ENCODE measurements around the gene AADACL4. TPM values are rescaled to one million over a fixed set of nuclear protein-coding genes. Genes with fewer than 3 reads are reported as not detected.

Gene AADACL4
- total and polyA plus RNA-seq, 2 donors from 2014 or later = 0.16 to 0.58 TPM

DNA sequence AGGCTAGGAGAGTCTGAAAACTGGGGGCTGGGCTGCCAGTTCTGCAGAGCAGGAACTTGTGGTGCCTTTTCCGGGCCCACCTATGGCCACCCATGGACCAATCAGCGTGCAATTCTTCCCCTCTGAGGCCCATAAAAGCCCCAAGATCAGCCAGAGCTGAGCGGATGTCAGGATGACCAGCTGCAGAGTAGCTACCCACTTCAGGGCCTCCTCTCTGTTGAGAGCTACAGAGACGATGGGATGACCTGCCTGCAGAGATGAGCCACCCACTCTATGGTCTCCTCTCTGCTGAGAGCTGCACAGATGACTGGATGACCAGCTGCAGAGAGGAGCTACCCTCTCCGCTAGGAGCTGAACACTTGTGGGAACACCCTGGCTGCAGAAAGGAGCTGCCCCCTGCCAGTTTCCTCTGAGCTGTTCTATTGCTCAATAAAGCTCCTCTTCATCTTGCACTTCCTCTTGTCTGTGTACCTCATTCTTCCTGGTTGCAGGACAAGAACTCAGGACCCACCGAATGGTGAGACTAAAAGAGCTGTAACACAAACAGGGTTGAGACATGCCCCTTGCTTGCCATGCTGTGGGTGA is 12.8 kb upstream of the AADACL4 start:
- Histone ChIP-seq H3K9me3 (ENCODE audit: control insufficient read depth in 2 of 3, insufficient read depth in 1 of 3, low read length in 3 of 3) (no peaks in the 10 kb centered on the region), H3K36me3 (ENCODE audit: control insufficient read depth in 2 of 3, insufficient read depth in 3 of 3, low read length in 3 of 3) (no peaks in the 10 kb centered on the region), H3K27me3 (ENCODE audit: control insufficient read depth, insufficient read depth, low read length) (no peaks in the 10 kb centered on the region), H3K4me1 (ENCODE audit: control insufficient read depth in 2 of 3, insufficient read depth in 2 of 3, low read depth in 1 of 3, low read length in 3 of 3) (peaks cover 0 to under 1% (median 0%) of the 10 kb centered on the region in 3 donors), H3K27ac (ENCODE audit: low read depth in 2 of 2, low read length in 2 of 2) (no peak overlapping the region), H3K9ac (ENCODE audit: low read length in 3 of 3) (no peak overlapping the region), H3K4me3 (ENCODE audit: low read length in 3 of 3) (no peak overlapping the region)
- DNase-seq (no peak), FAIRE-seq (no peak)
- intact Hi-C loops (cut with DNase I) = no loop called here
- no peak for TF ChIP-seq CTCF (IDR thresholded peaks at IDR 0.05; ENCODE audit: borderline replicate concordance, extremely low read depth, insufficient read depth)

DNA sequence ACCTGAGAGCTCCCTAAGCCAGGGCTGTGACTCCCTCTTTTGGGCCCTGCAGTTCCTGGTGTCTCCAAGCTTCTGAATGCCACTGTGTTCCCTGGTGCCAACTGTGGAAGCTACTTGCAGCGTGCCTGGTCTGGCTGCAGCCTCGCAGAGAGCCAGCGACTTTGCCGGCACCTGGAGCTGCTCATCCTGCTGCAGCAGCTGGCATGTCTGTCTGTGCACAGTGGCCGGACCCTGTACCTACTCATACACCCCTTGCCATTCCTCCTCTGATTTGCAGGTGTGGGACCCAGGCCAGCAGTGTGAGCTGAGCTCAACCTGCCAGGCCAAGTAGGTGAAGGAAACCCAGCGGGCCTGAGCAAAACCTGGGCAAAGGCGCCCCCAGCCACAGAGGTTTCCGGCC is 12.3 kb upstream of the AADACL4 start:
- no peak for DNase-seq
- H3K9me3 ChIP-seq (ENCODE audit: control insufficient read depth in 2 of 3, insufficient read depth in 1 of 3, low read length in 3 of 3) = no peaks in the 10 kb centered on the region
- intact Hi-C loops (cut with DNase I) = no loop called here
- no peak for TF ChIP-seq CTCF (IDR thresholded peaks at IDR 0.05; ENCODE audit: borderline replicate concordance, extremely low read depth, insufficient read depth)
- no peak overlapping the region for H3K4me3 ChIP-seq (ENCODE audit: low read length in 3 of 3)
- no peak for FAIRE-seq
- H3K27me3 ChIP-seq (ENCODE audit: control insufficient read depth, insufficient read depth, low read length) = no peaks in the 10 kb centered on the region
- no peak overlapping the region for H3K27ac ChIP-seq (ENCODE audit: low read depth in 2 of 2, low read length in 2 of 2)
- H3K4me1 ChIP-seq (ENCODE audit: control insufficient read depth in 2 of 3, insufficient read depth in 2 of 3, low read depth in 1 of 3, low read length in 3 of 3) = peaks cover 0 to 6% (median 5%) of the 10 kb centered on the region in 3 donors
- no peaks in the 10 kb centered on the region for H3K36me3 ChIP-seq (ENCODE audit: control insufficient read depth in 2 of 3, insufficient read depth in 3 of 3, low read length in 3 of 3)
- H3K9ac ChIP-seq (ENCODE audit: low read length in 3 of 3) = no peak overlapping the region

DNA sequence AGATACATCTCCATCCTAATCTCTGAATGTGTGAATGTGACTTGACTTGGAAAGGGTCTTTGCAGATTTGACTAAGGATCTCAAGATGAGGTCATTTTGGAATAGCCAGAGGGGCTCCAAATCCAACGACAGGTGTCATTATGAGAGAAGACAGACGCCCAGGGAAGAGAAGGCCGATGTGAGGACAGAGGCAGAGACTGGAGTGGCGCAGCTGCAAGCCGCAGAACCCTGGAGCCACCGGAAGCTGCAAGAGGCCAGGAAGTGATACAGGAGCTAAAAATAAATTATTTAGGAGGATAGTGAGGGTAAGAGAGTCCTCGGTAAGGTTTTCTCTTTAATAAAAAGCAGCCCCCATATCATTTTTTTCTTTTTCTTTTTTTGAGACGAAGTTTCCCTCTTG is 9.7 kb upstream of the AADACL4 start:
- no peaks in the 10 kb centered on the region for H3K9me3 ChIP-seq (ENCODE audit: control insufficient read depth in 2 of 3, insufficient read depth in 1 of 3, low read length in 3 of 3)
- no peak overlapping the region for H3K4me3 ChIP-seq (ENCODE audit: low read length in 3 of 3)
- H3K4me1 ChIP-seq (ENCODE audit: control insufficient read depth in 2 of 3, insufficient read depth in 2 of 3, low read depth in 1 of 3, low read length in 3 of 3) = peaks cover 0 to 10% (median 9%) of the 10 kb centered on the region in 3 donors
- H3K27me3 ChIP-seq (ENCODE audit: control insufficient read depth, insufficient read depth, low read length) = no peaks in the 10 kb centered on the region
- H3K36me3 ChIP-seq (ENCODE audit: control insufficient read depth in 2 of 3, insufficient read depth in 3 of 3, low read length in 3 of 3) = no peaks in the 10 kb centered on the region
- FAIRE-seq (no peak), DNase-seq (no peak)
- H3K27ac ChIP-seq (ENCODE audit: low read depth in 2 of 2, low read length in 2 of 2) = no peak overlapping the region
- no peak overlapping the region for H3K9ac ChIP-seq (ENCODE audit: low read length in 3 of 3)
- TF ChIP-seq CTCF (IDR thresholded peaks at IDR 0.05; ENCODE audit: borderline replicate concordance, extremely low read depth, insufficient read depth) = no peak
- intact Hi-C loops (cut with DNase I) = no loop called here
